ENCODE measurements around the gene HK1. TPM values are rescaled to one million over a fixed set of nuclear protein-coding genes. Genes with fewer than 3 reads are reported as not detected.
"Not testable (repeated sequence)": the region's sequence is repeated elsewhere in the genome, so short reads cannot be mapped to it uniquely, and the experiment has no call there.

Gene HK1
- total RNA-seq, 1 donor from 2014 or later: 61.3 TPM

- no peaks in the 10 kb centered on the region for H3K27me3 Mint-ChIP-seq (ENCODE audit: unreplicated experiment)
These were observed 31.5 kb upstream of the HK1 start for GRCh38 chr10:69246581-69247312.

DNA sequence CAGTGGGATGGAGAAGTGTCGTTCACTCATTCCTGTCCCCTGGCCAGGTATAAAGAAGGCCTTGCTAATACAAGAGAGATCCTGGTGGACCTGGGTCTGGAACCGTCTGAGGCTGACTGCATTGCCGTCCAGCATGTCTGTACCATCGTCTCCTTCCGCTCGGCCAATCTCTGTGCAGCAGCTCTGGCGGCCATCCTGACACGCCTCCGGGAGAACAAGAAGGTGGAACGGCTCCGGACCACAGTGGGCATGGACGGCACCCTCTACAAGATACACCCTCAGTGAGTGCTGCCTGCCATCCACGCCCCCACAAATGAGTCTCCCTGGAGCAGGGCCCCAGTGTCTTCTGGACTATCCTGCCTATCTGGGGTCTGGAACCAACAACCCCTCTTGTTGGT lies 31.0 kb upstream of the HK1 start:
- Mint-ChIP-seq H3K4me3 (ENCODE audit: unreplicated experiment) (no peak overlapping the region), H3K9me3 (ENCODE audit: unreplicated experiment) (no peaks in the 10 kb centered on the region), H3K27me3 (ENCODE audit: unreplicated experiment) (no peaks in the 10 kb centered on the region), H3K4me1 (ENCODE audit: unreplicated experiment) (peaks cover 5% of the 10 kb centered on the region), H3K36me3 (ENCODE audit: unreplicated experiment) (no peaks in the 10 kb centered on the region), H3K27ac (ENCODE audit: unreplicated experiment) (no peak overlapping the region)
- TF ChIP-seq CTCF (IDR thresholded peaks at IDR 0.05): no peak
- DNase-seq (ENCODE audit: extremely low spot score, unreplicated experiment): no peak

More at GRCh38 chr10:69246581-69247312, 31.5 kb upstream of the HK1 start:
- Mint-ChIP-seq H3K4me3 (ENCODE audit: unreplicated experiment) (no peak overlapping the region), H3K9me3 (ENCODE audit: unreplicated experiment) (no peaks in the 10 kb centered on the region), H3K36me3 (ENCODE audit: unreplicated experiment) (no peaks in the 10 kb centered on the region), H3K27ac (ENCODE audit: unreplicated experiment) (no peak overlapping the region), H3K4me1 (ENCODE audit: unreplicated experiment) (peaks cover 5% of the 10 kb centered on the region)
- DNase-seq (ENCODE audit: extremely low spot score, unreplicated experiment): no peak
- no peak for TF ChIP-seq CTCF (IDR thresholded peaks at IDR 0.05)

DNA sequence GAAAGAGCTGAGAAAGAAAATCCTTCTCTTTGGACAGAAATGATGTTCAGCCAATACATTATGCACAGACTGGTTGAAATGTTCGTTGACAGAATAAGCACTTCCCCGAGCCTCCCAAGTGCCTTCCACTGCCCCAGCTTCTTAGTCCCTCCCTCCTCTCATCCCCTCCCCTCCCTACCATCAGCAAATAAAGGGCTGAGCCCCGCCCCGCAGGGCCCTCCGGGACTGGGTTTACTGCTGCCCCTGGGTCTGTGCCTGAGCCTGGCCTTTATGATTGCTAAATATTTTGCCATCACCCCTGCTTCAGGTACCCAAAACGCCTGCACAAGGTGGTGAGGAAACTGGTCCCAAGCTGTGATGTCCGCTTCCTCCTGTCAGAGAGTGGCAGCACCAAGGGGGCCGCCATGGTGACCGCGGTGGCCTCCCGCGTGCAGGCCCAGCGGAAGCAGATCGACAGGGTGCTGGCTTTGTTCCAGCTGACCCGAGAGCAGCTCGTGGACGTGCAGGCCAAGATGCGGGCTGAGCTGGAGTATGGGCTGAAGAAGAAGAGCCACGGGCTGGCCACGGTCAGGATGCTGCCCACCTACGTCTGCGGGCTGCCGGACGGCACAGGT lies 30.1 kb upstream of the HK1 start:
- DNase-seq (ENCODE audit: extremely low spot score, unreplicated experiment): no peak
- no peak overlapping the region for H3K27ac Mint-ChIP-seq (ENCODE audit: unreplicated experiment)
- no peaks in the 10 kb centered on the region for H3K36me3 Mint-ChIP-seq (ENCODE audit: unreplicated experiment)
- H3K27me3 Mint-ChIP-seq (ENCODE audit: unreplicated experiment): no peaks in the 10 kb centered on the region
- no peaks in the 10 kb centered on the region for H3K9me3 Mint-ChIP-seq (ENCODE audit: unreplicated experiment)
- TF ChIP-seq CTCF (IDR thresholded peaks at IDR 0.05): no peak
- H3K4me3 Mint-ChIP-seq (ENCODE audit: unreplicated experiment): no peak overlapping the region
- no peaks in the 10 kb centered on the region for H3K4me1 Mint-ChIP-seq (ENCODE audit: unreplicated experiment)

- Mint-ChIP-seq H3K27ac (ENCODE audit: unreplicated experiment) (no peak overlapping the region), H3K27me3 (ENCODE audit: unreplicated experiment) (no peaks in the 10 kb centered on the region), H3K36me3 (ENCODE audit: unreplicated experiment) (no peaks in the 10 kb centered on the region), H3K4me3 (ENCODE audit: unreplicated experiment) (no peak overlapping the region), H3K4me1 (ENCODE audit: unreplicated experiment) (no peaks in the 10 kb centered on the region), H3K9me3 (ENCODE audit: unreplicated experiment) (no peaks in the 10 kb centered on the region)
- TF ChIP-seq CTCF (IDR thresholded peaks at IDR 0.05): no peak
- DNase-seq (ENCODE audit: extremely low spot score, unreplicated experiment): no peak
These were observed 28.3 kb upstream of the HK1 start for GRCh38 chr10:69250041-69250440.

- H3K4me3 Mint-ChIP-seq (ENCODE audit: unreplicated experiment); H3K27ac Mint-ChIP-seq (ENCODE audit: unreplicated experiment); H3K27me3 Mint-ChIP-seq (ENCODE audit: unreplicated experiment); H3K4me1 Mint-ChIP-seq (ENCODE audit: unreplicated experiment); H3K9me3 Mint-ChIP-seq (ENCODE audit: unreplicated experiment); DNase-seq (ENCODE audit: extremely low spot score, unreplicated experiment); H3K36me3 Mint-ChIP-seq (ENCODE audit: unreplicated experiment): not testable (repeated sequence)
These were observed 26.9 kb upstream of the HK1 start for GRCh38 chr10:69251417-69251816.
